Measurements from ENCODE around the gene ZNF579.

- TF ChIP-seq CTCF (IDR thresholded peaks at IDR 0.05; ENCODE audit: insufficient read depth, low read depth, low read length) (no peak), EZH2 (IDR thresholded peaks at IDR 0.05; ENCODE audit: insufficient read depth, low read length) (no peak)
Measured at GRCh38 chr19:55601084-55601483, 20.4 kb upstream of the ZNF579 start.

All from astrocyte (in vitro differentiated cells and primary cell).